SW 1271 (cell line): ENCODE data around the gene SLC1A1.
"Not testable (repeated sequence)": the region's sequence is repeated elsewhere in the genome, so short reads cannot be mapped to it uniquely, and the experiment has no call there.

ENCODE experiments used
- DNase-seq, 2 experiments: peaks; one replicate each; lab custom pipeline; 2025; lab: John Stamatoyannopoulos, UW

SLC1A1 gene

GRCh38 chr9:4506490-4506889, 16.2 kb downstream of the SLC1A1 start:
- no peak for DNase-seq

DNA sequence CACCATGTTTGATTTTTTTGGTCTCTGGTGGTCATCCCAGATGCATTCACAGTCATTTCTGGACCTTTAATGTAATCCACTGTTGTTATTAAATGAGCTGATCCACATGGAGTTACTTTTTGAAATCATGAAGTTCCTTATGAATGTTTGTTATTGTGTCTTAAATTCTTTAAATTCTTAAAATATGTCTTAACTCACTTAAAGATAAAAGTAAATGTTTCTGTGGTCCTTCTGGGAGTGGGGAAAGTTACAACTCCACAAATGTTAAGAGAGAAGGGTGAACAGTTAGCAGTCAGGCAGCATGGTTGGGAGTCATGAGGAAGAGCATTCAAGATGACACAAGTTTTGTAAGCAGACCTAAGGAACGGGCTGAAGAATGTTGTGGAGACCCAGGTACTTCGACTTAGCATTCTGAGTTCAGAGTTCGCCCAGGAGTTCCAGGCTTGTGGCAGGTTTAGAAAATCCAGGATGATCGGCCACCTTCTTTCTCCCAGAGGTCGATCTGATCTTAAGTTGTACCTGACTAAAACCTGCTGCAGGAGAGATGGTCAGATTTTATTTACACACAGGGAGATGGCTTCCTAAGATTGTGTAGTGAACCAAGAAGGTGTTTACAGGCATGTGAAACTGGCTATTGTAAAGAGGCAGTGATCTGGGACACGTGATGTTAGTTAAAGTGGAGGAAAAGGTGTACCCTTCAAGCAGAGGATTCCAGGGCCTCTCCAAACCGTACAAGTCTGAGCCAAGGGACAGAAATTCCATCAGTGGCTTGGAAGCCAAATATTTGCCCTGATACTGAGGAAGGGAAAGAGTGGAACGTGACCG, 17.2 kb downstream of the SLC1A1 start:
- no peak for DNase-seq

GRCh38 chr9:4508246-4508906, 18.1 kb downstream of the SLC1A1 start:
- no peak for DNase-seq

- no peak for DNase-seq
Measured at GRCh38 chr9:4508907-4509589, 18.8 kb downstream of the SLC1A1 start.

DNA sequence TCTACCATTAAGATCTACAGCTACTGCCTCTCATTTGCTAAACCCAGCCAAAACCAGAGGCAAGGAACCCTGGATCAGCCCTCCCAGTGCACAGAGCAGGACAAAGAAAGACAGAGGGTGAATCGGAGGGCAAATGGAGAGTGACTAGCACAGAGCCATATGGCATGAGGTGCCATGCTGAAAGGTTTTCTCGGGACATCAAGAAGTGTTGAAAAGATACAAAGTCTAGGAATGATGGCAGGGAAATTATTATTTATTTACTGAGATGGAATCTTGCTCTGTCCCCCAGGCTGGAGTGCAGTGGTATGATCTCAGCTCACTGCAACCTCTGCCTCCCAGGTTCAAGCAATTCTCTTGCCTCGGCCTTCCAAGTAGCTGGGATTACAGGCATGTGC, 19.3 kb downstream of the SLC1A1 start:
- no peak for DNase-seq

GRCh38 chr9:4510546-4511322, 20.5 kb downstream of the SLC1A1 start:
- DNase-seq: no peak

DNA sequence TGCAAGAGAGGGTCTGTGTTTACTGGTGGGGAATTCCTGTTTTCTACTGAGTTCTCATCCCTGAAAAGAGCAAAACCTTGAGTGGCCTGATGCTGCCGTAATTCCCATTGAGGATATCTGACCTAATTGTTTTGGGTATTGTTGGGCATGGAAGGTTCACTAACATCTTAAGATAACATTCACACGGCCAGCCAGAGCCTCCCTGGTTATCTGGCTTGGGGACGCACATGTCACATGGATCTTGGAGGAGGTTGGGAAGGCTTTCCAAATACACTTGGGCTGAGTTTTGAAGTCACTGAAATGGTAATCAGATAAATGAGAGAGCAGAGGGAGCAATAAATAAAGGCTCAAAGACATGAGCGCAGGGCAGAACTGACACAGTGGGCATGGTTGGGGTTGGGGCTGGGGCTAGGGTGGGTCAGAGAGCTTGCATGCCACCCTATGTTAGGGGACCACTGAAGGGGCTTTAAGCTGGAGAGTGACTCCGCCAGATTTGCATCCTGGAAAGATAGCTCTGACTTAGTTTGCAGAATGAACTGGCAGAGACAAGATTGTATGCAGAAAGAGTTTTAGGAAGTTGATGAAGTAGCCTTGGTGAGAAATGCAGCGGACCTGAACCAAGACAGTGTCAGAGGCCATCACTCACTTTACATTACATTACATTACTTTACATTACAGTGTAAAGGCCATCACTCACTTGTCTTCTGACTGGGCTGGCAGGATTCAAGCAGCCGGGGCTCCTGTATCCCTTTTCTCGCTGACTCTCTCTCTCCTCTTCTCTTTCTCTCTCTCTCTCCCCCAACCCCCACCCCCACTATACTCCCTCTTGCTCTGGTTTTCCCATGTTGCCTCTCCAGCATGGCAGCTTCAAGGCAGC, 24.2 kb downstream of the SLC1A1 start:
- DNase-seq: no peak

- no peak for DNase-seq
Measured at GRCh38 chr9:4515958-4516375, 25.7 kb downstream of the SLC1A1 start.

- DNase-seq: no peak
Measured at GRCh38 chr9:4517274-4517673, 27.0 kb downstream of the SLC1A1 start.

DNA sequence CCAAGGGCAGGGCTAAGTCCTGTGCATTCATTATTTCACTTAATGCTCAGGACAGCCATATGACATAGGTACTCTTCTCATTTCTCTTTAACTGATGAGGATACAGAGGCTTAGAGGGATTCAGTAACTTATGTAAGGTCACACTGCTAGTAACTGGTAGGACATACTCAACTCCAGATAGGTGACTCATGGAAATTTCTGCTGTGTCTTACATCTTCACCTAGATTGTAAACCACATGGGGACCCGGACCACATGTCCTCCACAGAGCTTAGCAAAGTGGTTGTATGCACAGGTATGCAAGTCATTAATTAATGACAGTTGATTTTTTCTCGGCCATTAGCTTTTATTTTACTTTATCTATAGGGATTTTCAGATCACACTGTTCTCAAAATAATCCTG, 29.3 kb downstream of the SLC1A1 start:
- no peak for DNase-seq

GRCh38 chr9:4520055-4520454, 29.8 kb downstream of the SLC1A1 start:
- DNase-seq: no peak

DNA sequence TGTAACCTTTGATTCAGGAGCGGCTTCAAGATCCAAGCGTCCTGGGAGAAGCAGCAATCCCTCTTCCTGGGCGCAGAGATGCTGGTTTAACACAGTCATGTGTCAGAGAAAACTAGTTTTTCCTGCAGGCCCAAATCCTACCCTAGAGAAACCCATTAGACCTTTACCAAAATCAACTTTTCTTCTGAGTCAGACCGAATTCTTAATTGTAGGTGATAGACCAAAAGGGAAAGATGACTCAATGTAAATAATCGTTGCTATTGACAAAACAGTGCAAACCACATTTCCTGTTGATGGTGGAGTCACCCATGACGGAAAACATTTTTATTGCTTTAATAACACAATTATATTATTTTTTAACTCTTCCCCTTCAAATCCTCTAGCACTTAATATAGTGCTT, 40.1 kb downstream of the SLC1A1 start:
- no peak for DNase-seq

DNA sequence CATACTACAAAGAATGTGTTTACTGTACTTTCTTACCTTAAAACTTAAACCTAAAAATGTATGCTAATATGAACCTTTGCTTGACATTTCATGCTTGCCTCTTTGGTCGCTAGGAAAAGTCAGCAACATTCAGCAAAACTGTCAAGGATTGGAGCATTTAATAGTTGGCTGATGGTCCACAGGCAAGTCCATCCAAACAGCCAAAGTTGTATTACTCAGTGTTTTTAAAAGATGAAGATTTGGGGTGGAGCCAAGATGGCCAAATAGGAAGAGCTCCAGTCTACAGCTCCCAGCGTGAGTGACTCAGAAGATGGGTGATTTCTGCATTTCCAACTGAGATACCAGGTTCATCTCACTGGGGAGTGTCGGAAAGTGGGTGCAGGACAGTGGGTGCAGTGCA, 40.6 kb downstream of the SLC1A1 start:
- DNase-seq: not testable (repeated sequence)

GRCh38 chr9:4531355-4531754, 41.1 kb downstream of the SLC1A1 start:
- DNase-seq: not testable (repeated sequence)

- not testable (repeated sequence) for DNase-seq
Measured at GRCh38 chr9:4533881-4534280, 43.6 kb downstream of the SLC1A1 start.

GRCh38 chr9:4536196-4536595, 45.9 kb downstream of the SLC1A1 start:
- not testable (repeated sequence) for DNase-seq

- DNase-seq: no peak
Measured at GRCh38 chr9:4537581-4537980, 47.3 kb downstream of the SLC1A1 start.

DNA sequence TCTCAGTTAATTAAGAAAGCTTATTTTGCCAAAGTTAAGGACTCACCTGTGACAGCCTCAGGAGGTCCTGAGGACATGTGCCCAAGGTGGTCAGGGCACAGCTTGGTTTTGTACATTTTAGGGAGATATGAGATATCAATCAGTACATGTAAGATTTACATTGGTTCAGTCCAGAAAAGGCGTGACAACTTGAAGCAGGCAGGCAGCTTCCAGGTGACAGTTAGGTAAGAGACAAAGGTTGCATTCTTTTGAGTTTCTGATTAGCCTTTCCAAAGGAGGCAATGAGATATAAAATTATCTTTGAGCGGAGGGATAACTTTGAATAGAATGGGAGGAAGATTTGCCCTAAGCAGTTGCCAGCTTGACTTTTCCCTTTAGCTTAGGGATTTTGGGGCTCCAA, 47.8 kb downstream of the SLC1A1 start:
- DNase-seq: no peak

GRCh38 chr9:4538621-4539020, 48.4 kb downstream of the SLC1A1 start:
- no peak for DNase-seq

GRCh38 chr9:4540425-4540824, 50.2 kb downstream of the SLC1A1 start:
- no peak for DNase-seq

DNA sequence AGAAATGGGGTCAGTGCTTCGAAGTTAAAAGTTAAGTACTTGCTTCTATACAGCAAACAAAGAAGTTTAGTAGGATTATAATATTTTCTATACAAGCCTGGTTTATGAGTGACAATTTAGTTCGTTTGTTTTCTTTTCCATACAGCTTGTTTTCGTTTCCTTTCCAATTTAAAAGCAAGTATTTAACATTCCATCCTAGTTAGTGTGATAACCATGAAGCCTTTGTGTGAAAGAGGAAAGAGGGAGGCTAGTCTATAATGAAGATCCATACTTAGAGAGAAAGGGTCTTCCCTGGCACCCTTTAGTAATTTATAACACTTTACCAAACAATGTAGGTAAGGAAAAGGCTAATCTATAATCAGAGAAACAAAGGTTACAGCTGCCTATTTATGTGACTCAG, 51.0 kb downstream of the SLC1A1 start:
- DNase-seq: no peak
